Activated CD4-positive, alpha-beta memory T cell treated with anti-CD3 and anti-CD28 coated beads for 36 hours (primary cell): ENCODE measurements around the gene MYH7. TPM values are rescaled to one million over a fixed set of nuclear protein-coding genes. Genes with fewer than 3 reads are reported as not detected.
A peak's percentile ranks its signal among the peaks of the same experiment; 100 is the strongest.
"Not testable (repeated sequence)": the region's sequence is repeated elsewhere in the genome, so short reads cannot be mapped to it uniquely, and the experiment has no call there.

Source experiments
- CTCF ChIA-PET: fragments of 350-600 bp; sonication (Branson Sonifier 250); formaldehyde crosslinking; loops from one replicate; lab custom pipeline; 2021; ENCODE audit warnings: antibody characterized with exemption, inconsistent platforms; lab: Charles Lee
- POLR2A ChIA-PET: fragments of 350-600 bp; sonication (Branson Sonifier 250); formaldehyde crosslinking; loops from one replicate; lab custom pipeline; 2021; ENCODE audit warnings: antibody characterized with exemption; lab: Charles Lee
- DNase-seq: peaks from one replicate; pipeline ENCODE4 v3.0.0-alpha.2; 2020
- H3K27ac Mint-ChIP-seq: one replicate; pipeline ENCODE4 v1.8.0; 2021; ENCODE audit warnings: mixed read lengths
- H3K27me3 Mint-ChIP-seq: one replicate; pipeline ENCODE4 v1.8.0; 2021; ENCODE audit warnings: mixed read lengths
- H3K36me3 Mint-ChIP-seq: one replicate; pipeline ENCODE4 v1.8.0; 2021; ENCODE audit warnings: mixed read lengths
- H3K4me1 Mint-ChIP-seq: one replicate; pipeline ENCODE4 v1.8.0; 2021; ENCODE audit warnings: low read depth, mixed read lengths
- H3K4me3 Mint-ChIP-seq: one replicate; pipeline ENCODE4 v1.8.0; 2021; ENCODE audit warnings: mild to moderate bottlenecking, mixed read lengths
- H3K9me3 Mint-ChIP-seq: one replicate; pipeline ENCODE4 v1.8.0; 2021; ENCODE audit warnings: mixed read lengths
- intact Hi-C: fragments of 100-400 bp; cut with micrococcal nuclease; formaldehyde crosslinking; loops from one replicate; pipeline ENCODE4 v1.15.1; 2023
- total RNA-seq, 2 experiments: library from RNA; stranded (reverse); gene quantifications; one replicate each; pipeline ENCODE4 v1.2.3, GENCODE V29; 2021

Gene MYH7
- total RNA-seq, 2 experiments from 2014 or later: 0.02 TPM; not detected in 1

- Mint-ChIP-seq H3K27me3 (peaks cover 4% of the 10 kb centered on the region), H3K4me1 (no peaks in the 10 kb centered on the region), H3K9me3 (no peaks in the 10 kb centered on the region), H3K4me3 (no peak overlapping the region), H3K27ac (no peak overlapping the region), H3K36me3 (no peaks in the 10 kb centered on the region)
- POLR2A ChIA-PET: no interaction called here
- CTCF ChIA-PET: interaction anchor here (0.6 kb wide), 1 partner anchor 198 kb away, joined by 3 read pairs; no protein-coding TSS in a partner anchor
- peak; percentile 5 for DNase-seq
- intact Hi-C loops: no loop called here
These were observed 1.1 kb upstream of the MYH7 start for GRCh38 chr14:23436327-23437132.

GRCh38 chr14:23434488-23435222 is 805 bp downstream of the MYH7 start:
- intact Hi-C loops: no loop called here
- Mint-ChIP-seq H3K4me1 (no peaks in the 10 kb centered on the region), H3K27ac (no peak overlapping the region), H3K4me3 (no peak overlapping the region), H3K9me3 (no peaks in the 10 kb centered on the region), H3K27me3 (no peaks in the 10 kb centered on the region), H3K36me3 (no peaks in the 10 kb centered on the region)
- ChIA-PET CTCF (no interaction called here), POLR2A (no interaction called here)
- DNase-seq: no peak

GRCh38 chr14:23433457-23433856 is 2.0 kb downstream of the MYH7 start:
- no peaks in the 10 kb centered on the region for H3K27me3 Mint-ChIP-seq
- intact Hi-C loops: no loop called here
- no peaks in the 10 kb centered on the region for H3K9me3 Mint-ChIP-seq
- ChIA-PET CTCF (no interaction called here), POLR2A (no interaction called here)
- H3K36me3 Mint-ChIP-seq: no peaks in the 10 kb centered on the region
- no peak overlapping the region for H3K27ac Mint-ChIP-seq
- H3K4me3 Mint-ChIP-seq: no peak overlapping the region
- no peaks in the 10 kb centered on the region for H3K4me1 Mint-ChIP-seq
- no peak for DNase-seq

GRCh38 chr14:23432946-23433345 is 2.5 kb downstream of the MYH7 start:
- ChIA-PET CTCF (no interaction called here), POLR2A (no interaction called here)
- Mint-ChIP-seq H3K27me3 (no peaks in the 10 kb centered on the region), H3K27ac (no peak overlapping the region), H3K36me3 (no peaks in the 10 kb centered on the region), H3K9me3 (no peaks in the 10 kb centered on the region), H3K4me1 (no peaks in the 10 kb centered on the region), H3K4me3 (no peak overlapping the region)
- no peak for DNase-seq
- intact Hi-C loops: no loop called here

- H3K4me3 Mint-ChIP-seq: no peak overlapping the region
- intact Hi-C loops: no loop called here
- CTCF ChIA-PET: no interaction called here
- no peak overlapping the region for H3K27ac Mint-ChIP-seq
- H3K27me3 Mint-ChIP-seq: no peaks in the 10 kb centered on the region
- no peaks in the 10 kb centered on the region for H3K36me3 Mint-ChIP-seq
- H3K4me1 Mint-ChIP-seq: no peaks in the 10 kb centered on the region
- no peaks in the 10 kb centered on the region for H3K9me3 Mint-ChIP-seq
- POLR2A ChIA-PET: no interaction called here
- no peak for DNase-seq
These were observed 3.1 kb downstream of the MYH7 start for GRCh38 chr14:23432102-23432925.

- H3K27me3 Mint-ChIP-seq: no peaks in the 10 kb centered on the region
- intact Hi-C loops: no loop called here
- POLR2A ChIA-PET: no interaction called here
- H3K36me3 Mint-ChIP-seq: no peaks in the 10 kb centered on the region
- no peak for DNase-seq
- H3K4me1 Mint-ChIP-seq: no peaks in the 10 kb centered on the region
- H3K27ac Mint-ChIP-seq: no peak overlapping the region
- no peak overlapping the region for H3K4me3 Mint-ChIP-seq
- no peaks in the 10 kb centered on the region for H3K9me3 Mint-ChIP-seq
- CTCF ChIA-PET: no interaction called here
These were observed 4.0 kb downstream of the MYH7 start for GRCh38 chr14:23431486-23431885.

GRCh38 chr14:23430723-23431085 is 4.8 kb downstream of the MYH7 start:
- H3K27ac Mint-ChIP-seq: no peak overlapping the region

GRCh38 chr14:23430016-23430722 is 5.3 kb downstream of the MYH7 start:
- intact Hi-C loops: no loop called here
- no peak for DNase-seq
- ChIA-PET POLR2A (no interaction called here), CTCF (no interaction called here)
- H3K9me3 Mint-ChIP-seq: no peaks in the 10 kb centered on the region
- no peaks in the 10 kb centered on the region for H3K27me3 Mint-ChIP-seq
- no peak overlapping the region for H3K4me3 Mint-ChIP-seq
- no peaks in the 10 kb centered on the region for H3K36me3 Mint-ChIP-seq
- no peak overlapping the region for H3K27ac Mint-ChIP-seq
- no peaks in the 10 kb centered on the region for H3K4me1 Mint-ChIP-seq

More at GRCh38 chr14:23430723-23431085, 4.8 kb downstream of the MYH7 start:
- Mint-ChIP-seq H3K4me1 (no peaks in the 10 kb centered on the region), H3K4me3 (no peak overlapping the region), H3K27me3 (no peaks in the 10 kb centered on the region), H3K36me3 (no peaks in the 10 kb centered on the region), H3K9me3 (no peaks in the 10 kb centered on the region)
- CTCF ChIA-PET: no interaction called here
- no peak for DNase-seq
- POLR2A ChIA-PET: no interaction called here
- intact Hi-C loops: no loop called here

GRCh38 chr14:23428686-23429495 is 6.6 kb downstream of the MYH7 start:
- Mint-ChIP-seq H3K4me1 (no peaks in the 10 kb centered on the region), H3K36me3 (no peaks in the 10 kb centered on the region), H3K27me3 (no peaks in the 10 kb centered on the region), H3K4me3 (no peak overlapping the region), H3K27ac (no peak overlapping the region), H3K9me3 (no peaks in the 10 kb centered on the region)
- intact Hi-C loops: no loop called here
- ChIA-PET POLR2A (no interaction called here), CTCF (interaction anchor here (0.6 kb wide), 1 partner anchor 44 kb away, joined by 3 read pairs; no protein-coding TSS in a partner anchor)
- DNase-seq: no peak

- H3K27me3 Mint-ChIP-seq, POLR2A ChIA-PET, DNase-seq, H3K9me3 Mint-ChIP-seq, H3K36me3 Mint-ChIP-seq, H3K27ac Mint-ChIP-seq, intact Hi-C loops, H3K4me3 Mint-ChIP-seq: not testable (repeated sequence)
- CTCF ChIA-PET: interaction anchor here (0.8 kb wide), 1 partner anchor 45 kb away, joined by 3 read pairs; no protein-coding TSS in a partner anchor
- H3K4me1 Mint-ChIP-seq: peaks cover 10% of the 10 kb centered on the region
These were observed 9.7 kb downstream of the MYH7 start for GRCh38 chr14:23425798-23426197.

GRCh38 chr14:23425169-23425568 is 10.3 kb downstream of the MYH7 start:
- Mint-ChIP-seq H3K27me3 (no peaks in the 10 kb centered on the region), H3K27ac (no peak overlapping the region), H3K4me3 (no peak overlapping the region), H3K36me3 (no peaks in the 10 kb centered on the region), H3K4me1 (peaks cover 10% of the 10 kb centered on the region), H3K9me3 (no peaks in the 10 kb centered on the region)
- intact Hi-C loops: no loop called here
- no peak for DNase-seq
- POLR2A ChIA-PET: no interaction called here
- CTCF ChIA-PET: no interaction called here
